Type B pancreatic cell (in vitro differentiated cells): ENCODE measurements around the gene AQP2. TPM values are rescaled to one million over a fixed set of nuclear protein-coding genes. Genes with fewer than 3 reads are reported as not detected.

Experiments
- DNase-seq: peaks from one replicate; pipeline ENCODE4 v3.0.0; 2021; ENCODE audit warnings: mixed read lengths; ENCODE audit not compliant: unreplicated experiment; ENCODE audit errors: extremely low spot score
- H3K27ac Mint-ChIP-seq: 2 replicates; pipeline ENCODE4 v1.8.0; 2021; ENCODE audit warnings: mild to moderate bottlenecking, mixed read lengths
- H3K27me3 Mint-ChIP-seq: 2 replicates; pipeline ENCODE4 v1.8.0; 2021; ENCODE audit warnings: mixed read lengths
- H3K36me3 Mint-ChIP-seq: 2 replicates; pipeline ENCODE4 v1.8.0; 2021; ENCODE audit warnings: mixed read lengths
- H3K4me1 Mint-ChIP-seq: one replicate; pipeline ENCODE4 v1.8.0; 2021; ENCODE audit warnings: mixed read lengths; ENCODE audit not compliant: unreplicated experiment
- H3K4me3 Mint-ChIP-seq: 2 replicates; pipeline ENCODE4 v1.8.0; 2021; ENCODE audit warnings: mild to moderate bottlenecking, mixed read lengths
- H3K9me3 Mint-ChIP-seq: 2 replicates; pipeline ENCODE4 v1.8.0; 2021; ENCODE audit warnings: mixed read lengths
- total RNA-seq: library from RNA; stranded (reverse); gene quantifications from 2 replicates; pipeline ENCODE4 v1.2.1, GENCODE V29; 2021; ENCODE audit warnings: low replicate concordance
- TF ChIP-seq, protein P1 (sequence below): fragments of 200-600 bp; sonication (generic); conservative IDR thresholded peaks from 2 replicates; pipeline ENCODE4 v1.5.0; 2021; ENCODE audit warnings: antibody characterized with exemption, mild to moderate bottlenecking

The AQP2 gene
- total RNA-seq, 1 donor from 2014 or later, result not detected

DNA sequence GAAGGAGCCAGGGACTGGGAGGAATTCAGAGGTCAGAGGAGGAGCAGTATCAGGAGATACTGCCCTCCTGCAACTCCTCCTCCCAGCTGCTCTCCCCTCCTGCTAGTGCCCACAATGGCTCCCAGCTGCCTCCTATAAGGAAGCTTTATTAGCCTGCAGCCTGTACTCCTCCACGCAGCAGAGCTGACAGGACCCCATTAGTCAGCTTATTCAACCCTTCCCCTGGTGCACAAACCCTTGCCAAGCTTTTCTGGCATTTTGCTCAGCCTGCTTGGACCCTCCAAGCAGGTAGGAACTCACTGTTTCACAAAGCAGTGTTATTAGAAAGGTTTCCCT is 6.9 kb upstream of the AQP2 start:
- no peaks in the 10 kb centered on the region for H3K9me3 Mint-ChIP-seq
- TF ChIP-seq, protein P1, sequence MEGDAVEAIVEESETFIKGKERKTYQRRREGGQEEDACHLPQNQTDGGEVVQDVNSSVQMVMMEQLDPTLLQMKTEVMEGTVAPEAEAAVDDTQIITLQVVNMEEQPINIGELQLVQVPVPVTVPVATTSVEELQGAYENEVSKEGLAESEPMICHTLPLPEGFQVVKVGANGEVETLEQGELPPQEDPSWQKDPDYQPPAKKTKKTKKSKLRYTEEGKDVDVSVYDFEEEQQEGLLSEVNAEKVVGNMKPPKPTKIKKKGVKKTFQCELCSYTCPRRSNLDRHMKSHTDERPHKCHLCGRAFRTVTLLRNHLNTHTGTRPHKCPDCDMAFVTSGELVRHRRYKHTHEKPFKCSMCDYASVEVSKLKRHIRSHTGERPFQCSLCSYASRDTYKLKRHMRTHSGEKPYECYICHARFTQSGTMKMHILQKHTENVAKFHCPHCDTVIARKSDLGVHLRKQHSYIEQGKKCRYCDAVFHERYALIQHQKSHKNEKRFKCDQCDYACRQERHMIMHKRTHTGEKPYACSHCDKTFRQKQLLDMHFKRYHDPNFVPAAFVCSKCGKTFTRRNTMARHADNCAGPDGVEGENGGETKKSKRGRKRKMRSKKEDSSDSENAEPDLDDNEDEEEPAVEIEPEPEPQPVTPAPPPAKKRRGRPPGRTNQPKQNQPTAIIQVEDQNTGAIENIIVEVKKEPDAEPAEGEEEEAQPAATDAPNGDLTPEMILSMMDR, result no peak
- no peak overlapping the region for H3K4me3 Mint-ChIP-seq
- no peak for DNase-seq
- peaks cover 3% of the 10 kb centered on the region for H3K27me3 Mint-ChIP-seq
- H3K4me1 Mint-ChIP-seq, result peaks cover 38% of the 10 kb centered on the region
- peak overlapping the region; percentile 26 for H3K27ac Mint-ChIP-seq
- no peaks in the 10 kb centered on the region for H3K36me3 Mint-ChIP-seq

DNA sequence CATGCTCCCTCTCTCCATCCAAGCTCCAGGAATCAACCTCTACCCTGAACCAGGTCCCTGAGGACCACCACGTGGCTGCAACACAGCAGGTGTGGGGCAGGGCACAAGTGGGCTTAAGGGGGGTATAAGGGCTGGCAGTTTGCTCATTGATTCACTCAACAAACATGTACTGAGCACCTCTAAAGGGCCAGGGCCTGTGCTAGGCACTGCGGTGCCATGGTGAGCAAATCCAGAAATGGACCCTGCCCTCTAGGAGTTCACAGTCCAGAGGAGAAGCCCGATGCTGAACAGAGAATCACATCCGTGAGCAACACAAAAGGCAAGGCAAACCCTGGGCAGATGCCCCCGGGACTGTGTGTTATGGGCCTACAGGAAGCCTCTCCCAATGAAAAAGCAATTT is 6.5 kb upstream of the AQP2 start:
- H3K27me3 Mint-ChIP-seq, result peaks cover 3% of the 10 kb centered on the region
- TF ChIP-seq, protein P1, result no peak

DNA sequence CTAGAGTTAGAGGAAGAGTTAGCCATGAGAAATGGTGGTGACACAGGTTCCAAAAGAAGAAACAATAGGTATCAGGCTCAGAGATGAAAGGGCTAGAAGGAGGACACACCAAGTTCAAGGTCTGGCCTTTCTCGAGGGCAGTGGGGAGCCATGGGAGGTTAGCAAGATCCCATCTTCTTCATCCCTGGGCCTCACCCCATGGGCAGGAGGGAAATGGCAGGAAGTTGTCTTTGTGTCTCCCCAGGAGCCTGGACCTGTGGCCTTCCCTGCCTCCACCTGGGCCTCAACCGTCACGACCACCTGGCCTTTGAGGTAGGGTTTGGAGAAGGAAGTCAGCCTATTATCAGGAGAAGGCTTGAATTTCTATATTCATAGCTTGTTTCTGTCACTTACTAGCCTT is 5.8 kb upstream of the AQP2 start:
- H3K4me3 Mint-ChIP-seq, result no peak overlapping the region
- H3K27ac Mint-ChIP-seq, result no peak overlapping the region
- DNase-seq, result no peak
- no peaks in the 10 kb centered on the region for H3K9me3 Mint-ChIP-seq
- peaks cover 40% of the 10 kb centered on the region for H3K4me1 Mint-ChIP-seq
- H3K36me3 Mint-ChIP-seq, result no peaks in the 10 kb centered on the region
- TF ChIP-seq, protein P1, result no peak
- H3K27me3 Mint-ChIP-seq, result peaks cover 3% of the 10 kb centered on the region

More for the DNA sequence above, 6.5 kb upstream of the AQP2 start:
- Mint-ChIP-seq H3K27ac (peak overlapping the region; percentile 26), H3K36me3 (no peaks in the 10 kb centered on the region), H3K4me3 (no peak overlapping the region), H3K9me3 (no peaks in the 10 kb centered on the region), H3K4me1 (peaks cover 38% of the 10 kb centered on the region)
- no peak for DNase-seq

DNA sequence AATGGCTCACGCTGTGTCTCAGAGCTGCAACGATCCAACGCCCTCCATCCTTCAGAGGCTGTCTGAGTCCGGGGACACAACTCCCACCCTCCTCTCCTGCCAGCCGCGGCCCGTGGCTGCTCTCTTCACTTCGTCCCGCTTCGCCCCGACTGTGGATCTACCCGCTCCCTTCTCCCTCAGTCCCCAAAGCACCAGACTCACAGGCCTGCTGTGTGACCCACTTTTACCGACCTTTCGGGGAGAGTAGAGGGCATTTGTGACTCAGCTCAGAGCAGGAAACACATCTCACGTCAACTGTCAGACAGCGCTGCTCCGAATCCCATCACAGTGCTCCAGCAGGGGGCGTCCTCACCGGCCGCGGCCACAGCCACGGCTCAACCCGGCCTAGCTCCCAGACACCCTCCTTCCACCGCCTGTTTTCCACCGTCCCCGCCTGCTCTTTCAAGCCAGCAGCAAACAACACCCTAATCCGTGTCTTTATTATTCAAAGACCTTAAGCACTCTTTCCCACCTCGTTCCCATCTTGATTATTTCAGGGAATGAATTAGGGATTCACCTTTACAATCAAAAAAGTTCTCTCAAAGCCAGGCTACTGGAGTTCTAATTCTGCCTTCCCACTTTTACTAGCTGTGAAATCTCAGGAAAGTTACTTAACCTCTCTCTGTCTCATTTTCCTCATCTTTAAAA is 5.0 kb upstream of the AQP2 start:
- Mint-ChIP-seq H3K36me3 (no peaks in the 10 kb centered on the region), H3K9me3 (no peaks in the 10 kb centered on the region), H3K27ac (peak overlapping the region; percentile 87), H3K27me3 (peaks cover 3% of the 10 kb centered on the region), H3K4me3 (peak overlapping the region; percentile 85), H3K4me1 (peaks cover 46% of the 10 kb centered on the region)
- TF ChIP-seq, protein P1, result peak; percentile 98
- peak; percentile 85 for DNase-seq

DNA sequence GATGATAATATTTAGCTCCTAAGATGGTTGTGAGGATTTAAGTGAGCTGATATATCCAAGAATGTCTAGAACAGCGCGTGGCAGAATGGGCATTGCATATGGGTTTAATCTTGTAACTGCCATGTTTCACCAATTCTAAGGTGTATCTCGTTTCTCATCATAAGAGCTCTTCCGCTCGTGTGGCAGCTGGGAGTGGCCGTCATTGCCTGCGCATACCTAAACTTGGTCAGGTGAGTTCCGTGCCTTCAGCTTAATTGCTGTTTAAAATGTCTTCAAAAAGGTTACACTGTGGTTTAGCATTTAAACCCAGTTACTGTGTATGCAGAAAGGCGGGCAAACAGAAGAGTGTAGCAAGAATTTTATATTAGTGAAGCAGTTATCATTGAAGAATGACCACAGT is 4.5 kb upstream of the AQP2 start:
- TF ChIP-seq, protein P1, result no peak
- Mint-ChIP-seq H3K36me3 (no peaks in the 10 kb centered on the region), H3K9me3 (no peaks in the 10 kb centered on the region), H3K4me3 (peak overlapping the region; percentile 85), H3K27me3 (peaks cover 3% of the 10 kb centered on the region), H3K27ac (peak overlapping the region; percentile 87), H3K4me1 (peaks cover 46% of the 10 kb centered on the region)
- no peak for DNase-seq

DNA sequence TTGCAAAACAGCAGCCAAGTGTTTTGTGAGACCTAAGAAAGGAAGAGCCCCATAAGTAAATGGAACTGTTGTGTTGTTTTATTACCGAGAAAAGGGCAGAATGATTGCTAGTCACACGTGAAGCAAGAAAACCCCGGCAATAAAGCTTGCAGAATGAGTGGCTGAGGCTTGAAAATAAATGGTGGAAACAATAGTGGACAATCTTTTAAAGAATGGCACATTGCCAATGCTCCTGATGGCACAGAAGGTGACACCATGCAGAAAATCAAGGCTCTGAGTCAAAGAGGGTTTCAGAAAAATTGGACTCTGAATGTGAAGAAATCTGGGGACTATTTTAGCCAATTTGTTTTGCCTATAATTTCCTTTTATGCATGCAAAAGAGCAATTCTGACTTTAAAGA is 4.0 kb upstream of the AQP2 start:
- Mint-ChIP-seq H3K27ac (peak overlapping the region; percentile 87), H3K36me3 (no peaks in the 10 kb centered on the region), H3K4me3 (no peak overlapping the region), H3K4me1 (peaks cover 43% of the 10 kb centered on the region), H3K9me3 (no peaks in the 10 kb centered on the region), H3K27me3 (peaks cover 3% of the 10 kb centered on the region)
- no peak for DNase-seq
- TF ChIP-seq, protein P1, result no peak
